Activated T-cell treated with anti-CD3 and anti-CD28 coated beads, Interleukin-2, amount 50 U/mL, for 72 hours (primary cell): ENCODE measurements around the gene UPF1. TPM values are rescaled to one million over a fixed set of nuclear protein-coding genes. Genes with fewer than 3 reads are reported as not detected.
A peak's percentile ranks its signal among the peaks of the same experiment; 100 is the strongest.
"Not testable (repeated sequence)": the region's sequence is repeated elsewhere in the genome, so short reads cannot be mapped to it uniquely, and the experiment has no call there.

Source experiments
- ATAC-seq, 2 donors: fragments of 150-1000 bp; cut with Tn5 transposase; replicated peaks in 1 of 2; 2 replicates each; pipeline ENCODE4 v1.10.0; 2021; ENCODE audit warnings: moderate library complexity in 2 of 2, mild to moderate bottlenecking in 1 of 2
- DNase-seq, 2 donors: peaks; one replicate each; pipeline ENCODE4 v3.0.0; 2021 to 2022; ENCODE audit warnings: mixed read lengths in 1 of 2
- H3K27ac Mint-ChIP-seq: one replicate; pipeline ENCODE4 v1.8.0; 2022; ENCODE audit warnings: mild to moderate bottlenecking, moderate library complexity, mixed read lengths
- H3K27me3 Mint-ChIP-seq: one replicate; pipeline ENCODE4 v1.8.0; 2022; ENCODE audit warnings: low read depth, mixed read lengths
- H3K36me3 Mint-ChIP-seq, 2 donors: one replicate each; pipeline ENCODE4 v1.8.0; 2022; ENCODE audit warnings: mixed read lengths in 2 of 2, mild to moderate bottlenecking in 1 of 2; ENCODE audit not compliant: insufficient read depth in 2 of 2
- H3K4me1 Mint-ChIP-seq: one replicate; pipeline ENCODE4 v1.8.0; 2022; ENCODE audit warnings: low read depth, mixed read lengths
- H3K4me3 Mint-ChIP-seq, 2 donors: one replicate each; pipeline ENCODE4 v1.8.0; 2022; ENCODE audit warnings: mild to moderate bottlenecking in 2 of 2, mixed read lengths in 2 of 2, moderate library complexity in 2 of 2
- H3K9me3 Mint-ChIP-seq, 2 donors: one replicate each; pipeline ENCODE4 v1.8.0; 2022; ENCODE audit warnings: mixed read lengths in 2 of 2
- total RNA-seq, 2 donors: library from RNA; stranded (reverse); gene quantifications; one replicate each; pipeline ENCODE4 v1.2.3, GENCODE V29; 2022

UPF1 gene
- total RNA-seq, 2 donors from 2014 or later = 69.8 to 82.5 TPM

DNA sequence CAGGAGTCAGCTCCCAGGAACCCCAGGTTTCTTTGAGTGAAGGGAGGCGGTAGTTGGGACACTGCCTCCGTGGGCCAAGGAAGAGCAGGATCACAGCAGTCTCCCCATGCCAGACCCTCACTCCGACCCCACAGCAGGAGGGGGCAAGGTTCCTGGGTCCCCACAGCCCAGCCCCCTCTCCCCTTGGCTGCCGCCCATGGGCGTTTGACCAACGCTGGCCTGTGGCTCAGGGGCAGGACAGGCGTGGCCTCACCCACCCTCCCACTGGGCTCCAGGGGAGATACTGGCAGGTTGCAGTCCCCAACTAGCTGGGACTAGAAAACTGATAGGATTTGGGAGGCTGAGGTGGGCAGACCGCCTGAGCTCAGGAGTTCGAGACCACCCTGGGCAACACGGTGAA is 78.3 kb downstream of the UPF1 start:
- Mint-ChIP-seq H3K27ac (no peak overlapping the region), H3K36me3 (peaks cover 2 to 12% of the 10 kb centered on the region in 2 donors), H3K4me1 (no peaks in the 10 kb centered on the region), H3K27me3 (no peaks in the 10 kb centered on the region), H3K9me3 (no peaks in the 10 kb centered on the region), H3K4me3 (no peak overlapping the region)
- no peak for DNase-seq
- no peak for ATAC-seq

DNA sequence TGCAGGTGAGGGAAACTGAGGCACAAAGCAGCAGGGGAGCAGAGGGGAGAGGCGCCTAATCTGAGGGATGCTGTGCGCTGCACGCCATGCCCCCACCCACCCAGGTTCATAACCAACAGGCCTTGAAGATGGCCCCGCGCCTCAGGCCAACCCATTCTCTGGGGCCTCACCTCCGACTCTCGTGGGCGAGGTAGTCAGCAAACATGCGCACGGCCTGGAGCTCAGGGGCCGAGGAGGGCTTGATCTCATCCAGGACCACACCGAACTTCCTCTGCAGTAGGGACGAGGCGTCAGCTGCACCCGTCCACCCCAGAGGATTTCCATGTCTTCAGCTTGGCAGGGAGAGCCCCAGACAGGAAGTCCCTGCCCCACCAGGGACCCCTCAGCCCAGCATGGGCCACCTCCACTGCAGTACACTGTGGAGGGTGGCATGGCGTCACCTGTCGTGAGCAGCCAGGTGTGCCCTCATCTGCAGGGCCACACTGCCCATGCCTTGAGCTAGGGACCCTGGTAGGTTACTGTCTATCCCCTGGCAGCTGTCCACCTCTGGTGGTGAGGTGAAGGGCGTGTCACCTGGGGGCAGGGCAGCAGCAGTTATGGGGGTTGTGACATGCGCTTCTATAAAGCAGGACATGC is 79.2 kb downstream of the UPF1 start:
- Mint-ChIP-seq H3K9me3 (no peaks in the 10 kb centered on the region), H3K4me1 (no peaks in the 10 kb centered on the region), H3K4me3 (no peak overlapping the region), H3K36me3 (peaks cover 2 to 14% of the 10 kb centered on the region in 2 donors), H3K27me3 (no peaks in the 10 kb centered on the region), H3K27ac (no peak overlapping the region)
- ATAC-seq = no peak
- DNase-seq = no peak

DNA sequence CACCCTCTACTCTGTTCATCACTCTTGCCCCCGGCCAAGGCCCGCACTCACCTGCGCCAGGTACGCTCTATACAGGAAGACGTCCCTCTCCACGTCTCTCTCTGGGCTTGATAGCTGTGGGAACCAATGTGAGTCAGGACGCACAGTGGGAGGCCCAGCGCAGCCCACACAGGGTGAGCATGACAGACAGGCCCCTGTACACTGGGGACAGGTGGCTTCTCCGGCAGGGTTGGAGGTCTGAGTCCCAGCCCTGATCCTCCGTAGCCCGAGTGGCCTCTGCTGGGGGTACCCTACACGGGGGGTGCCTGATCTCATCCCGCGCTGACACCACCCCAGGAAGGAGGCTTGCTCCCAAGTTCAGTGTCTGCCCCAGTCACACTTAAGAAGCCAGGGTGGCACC is 81.2 kb downstream of the UPF1 start:
- DNase-seq (no peak), ATAC-seq (no peak)
- Mint-ChIP-seq H3K27me3 (no peaks in the 10 kb centered on the region), H3K4me1 (peaks cover 12% of the 10 kb centered on the region), H3K4me3 (no peak overlapping the region), H3K27ac (no peak overlapping the region), H3K9me3 (no peaks in the 10 kb centered on the region), H3K36me3 (peaks cover 4 to 15% of the 10 kb centered on the region in 2 donors)

DNA sequence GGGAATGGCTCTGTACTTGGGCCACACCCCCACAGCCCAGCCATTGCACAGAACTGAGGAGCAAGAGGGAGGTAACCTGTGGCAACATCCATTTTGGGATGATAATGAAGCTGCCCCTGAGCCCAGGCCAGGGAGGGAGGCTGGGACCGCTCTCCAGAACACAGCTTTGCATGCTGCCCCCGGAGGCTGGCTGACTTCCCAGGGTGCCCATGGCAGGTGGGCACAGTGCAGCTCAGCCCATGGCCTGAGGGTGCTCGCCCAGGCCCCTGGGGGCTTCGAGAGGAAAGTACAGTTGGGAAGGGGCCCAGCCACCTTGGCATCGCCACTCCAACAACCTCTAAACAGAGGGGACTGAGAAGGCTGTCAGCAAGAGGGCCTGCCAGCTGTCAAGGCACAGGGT is 81.7 kb downstream of the UPF1 start:
- no peak for DNase-seq
- Mint-ChIP-seq H3K27me3 (no peaks in the 10 kb centered on the region), H3K27ac (no peak overlapping the region), H3K4me3 (no peak overlapping the region), H3K36me3 (peaks cover 7 to 15% of the 10 kb centered on the region in 2 donors), H3K9me3 (no peaks in the 10 kb centered on the region), H3K4me1 (peaks cover 18% of the 10 kb centered on the region)
- ATAC-seq = peak in 1 of 2 donors; percentile 18

DNA sequence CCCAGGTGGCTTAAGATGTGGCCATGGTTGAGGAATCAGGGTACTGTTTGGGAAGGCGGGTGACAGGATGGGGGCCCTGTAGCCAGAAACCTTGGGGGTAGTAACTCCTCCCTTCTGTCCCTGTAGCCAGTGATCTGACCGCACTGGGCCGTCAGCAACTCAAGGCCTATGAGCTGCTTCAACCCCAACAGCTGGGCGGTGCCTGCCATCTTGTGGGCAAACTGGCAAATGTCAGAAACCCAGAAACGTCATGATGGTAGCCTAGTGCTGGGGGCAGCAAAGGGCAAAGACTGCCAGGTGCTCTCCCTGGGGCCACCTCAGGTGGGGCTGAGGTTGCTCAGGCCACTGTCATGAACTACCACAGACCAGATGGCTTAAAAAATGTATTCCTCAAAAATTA is 83.9 kb downstream of the UPF1 start:
- Mint-ChIP-seq H3K27ac (peak overlapping the region; percentile 57), H3K27me3 (no peaks in the 10 kb centered on the region), H3K36me3 (peaks cover 7 to 22% of the 10 kb centered on the region in 2 donors)

DNA sequence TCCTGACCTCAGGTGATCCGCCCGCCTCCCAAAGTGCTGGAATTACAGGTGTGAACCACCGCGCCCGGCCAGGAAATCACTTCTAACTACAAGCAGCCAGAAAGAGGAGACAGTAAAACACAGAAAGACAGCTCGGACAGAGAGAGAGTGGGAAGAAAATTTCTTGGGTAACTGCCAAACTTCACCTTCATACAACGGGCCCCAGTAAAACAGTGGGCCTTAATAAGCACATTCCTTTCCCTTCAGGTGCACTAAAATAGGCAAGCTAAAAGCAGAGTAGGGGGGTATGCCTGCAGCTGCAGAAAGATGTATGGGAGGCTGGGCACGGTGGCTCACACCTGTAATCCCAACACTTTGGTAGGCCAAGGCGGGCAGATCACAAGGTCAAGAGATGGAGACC is 85.8 kb downstream of the UPF1 start:
- peak overlapping the region; percentile 54 for H3K27ac Mint-ChIP-seq
- peak overlapping the region; percentile 62 to 97 for H3K4me3 Mint-ChIP-seq
- H3K4me1 Mint-ChIP-seq = peaks cover 37% of the 10 kb centered on the region
- H3K27me3 Mint-ChIP-seq, H3K9me3 Mint-ChIP-seq, ATAC-seq, DNase-seq: not testable (repeated sequence)
- H3K36me3 Mint-ChIP-seq = peaks cover 7 to 22% of the 10 kb centered on the region in 2 donors

More for the DNA sequence above, 83.9 kb downstream of the UPF1 start:
- Mint-ChIP-seq H3K9me3 (no peaks in the 10 kb centered on the region), H3K4me1 (peaks cover 34% of the 10 kb centered on the region), H3K4me3 (no peak overlapping the region)
- ATAC-seq (no peak), DNase-seq (peak in 1 of 2 donors; percentile 41)

Other genes starting within 250 kb of the UPF1 start
- gene REX1BD, start 243.2 kb upstream of the UPF1 start, total RNA-seq = 10 to 100 TPM; 46.2 to 59.5 TPM
- gene CRLF1, start 225.2 kb upstream of the UPF1 start, total RNA-seq = not detected
- 1 to 10 TPM in 1 of 2 donors, under 1 TPM in 1; 0.49 to 2.0 TPM for gene TMEM59L, start 219.1 kb upstream of the UPF1 start, total RNA-seq
- 10 to 100 TPM; 10.1 to 11.1 TPM for gene KLHL26, start 194.9 kb upstream of the UPF1 start, total RNA-seq
- 1 to 10 TPM; 7.1 to 7.3 TPM for gene CRTC1, start 148.3 kb upstream of the UPF1 start, total RNA-seq
- gene COMP, start 40.7 kb upstream of the UPF1 start, total RNA-seq = not detected
- not detected for gene CERS1, start 64.2 kb downstream of the UPF1 start, total RNA-seq
- 100 to 1,000 TPM; 191 to 222 TPM for gene COPE, start 87.4 kb downstream of the UPF1 start, total RNA-seq
- 10 to 100 TPM; 46.4 to 68.5 TPM for gene DDX49, start 87.8 kb downstream of the UPF1 start, total RNA-seq
- gene HOMER3, start 109.3 kb downstream of the UPF1 start, total RNA-seq = 1 to 10 TPM in 1 of 2 donors, under 1 TPM in 1; 0.86 to 1.8 TPM
- gene SUGP2, start 201.6 kb downstream of the UPF1 start, total RNA-seq = 100 to 1,000 TPM; 106 to 122 TPM
- 10 to 100 TPM; 20.4 to 22.8 TPM for gene ARMC6, start 201.6 kb downstream of the UPF1 start, total RNA-seq
- gene SLC25A42, start 232.0 kb downstream of the UPF1 start, total RNA-seq = 10 to 100 TPM; 18.2 to 27.7 TPM